Small intestine (tissue), 7 donors: Measurements from ENCODE around the gene UNC45B. TPM values are rescaled to one million over a fixed set of nuclear protein-coding genes. Genes with fewer than 3 reads are reported as not detected.
"Not testable (repeated sequence)": the region's sequence is repeated elsewhere in the genome, so short reads cannot be mapped to it uniquely, and the experiment has no call there.

Source experiments
- DNase-seq, 2 donors: peaks; one replicate each; pipeline versions ENCODE4 v3.0.0 to v3.0.0-alpha.2; 2013
- FAIRE-seq: peaks from 2 replicates; lab custom pipeline; 2012; peaks lifted over from hg19 to GRCh38; lab: Jason Lieb, UNC
- H3K27ac ChIP-seq, 3 donors: one replicate each; pipeline ENCODE4 v1.5.1; 2013; ENCODE audit warnings: low read length in 2 of 3, mild to moderate bottlenecking in 2 of 3, control low read depth in 1 of 3, inconsistent platforms in 1 of 3, low read depth in 1 of 3, moderate library complexity in 1 of 3
- H3K27me3 ChIP-seq, 3 donors: one replicate each; pipeline ENCODE4 v1.6.1; 2013; ENCODE audit warnings: low read length in 3 of 3, inconsistent platforms in 1 of 3; ENCODE audit not compliant: control insufficient read depth in 3 of 3, insufficient read depth in 3 of 3
- H3K36me3 ChIP-seq, 3 donors: one replicate each; pipeline ENCODE4 v1.6.1; 2013; ENCODE audit warnings: low read length in 3 of 3, inconsistent platforms in 1 of 3, low read depth in 1 of 3, mild to moderate bottlenecking in 1 of 3, moderate library complexity in 1 of 3; ENCODE audit not compliant: control insufficient read depth in 3 of 3, insufficient read depth in 2 of 3
- H3K4me1 ChIP-seq, 3 donors: one replicate each; pipeline ENCODE4 v1.6.1; 2013; ENCODE audit warnings: low read length in 2 of 3, inconsistent platforms in 1 of 3, low read depth in 1 of 3, mild to moderate bottlenecking in 1 of 3, moderate library complexity in 1 of 3; ENCODE audit not compliant: control insufficient read depth in 3 of 3, insufficient read depth in 2 of 3
- H3K4me3 ChIP-seq, 3 donors: one replicate each; pipeline ENCODE4 v1.5.1; 2013; ENCODE audit warnings: low read length in 3 of 3, control low read depth in 1 of 3, inconsistent platforms in 1 of 3, low read depth in 1 of 3, mild to moderate bottlenecking in 1 of 3, moderate library complexity in 1 of 3
- H3K9me3 ChIP-seq, 2 donors: one replicate each; pipeline ENCODE4 v1.6.1; 2013; ENCODE audit warnings: low read depth in 1 of 2, low read length in 1 of 2; ENCODE audit not compliant: control insufficient read depth in 2 of 2, insufficient read depth in 1 of 2
- WGBS, 3 donors: extraction: QIAGEN DNeasy Blood & Tissue Kit; methylation state at CpG; one replicate each; pipeline ENCODE4 v1.1.7; 2013; 5-methylcytosine and 5-hydroxymethylcytosine counted together
- polyA plus RNA-seq, 4 donors: library from polyadenylated mRNA; stranded (reverse) in 3 of 4; unstranded in 1 of 4; fragments of 200-250 nt in 3 of 4; fragments of 120-200 nt in 1 of 4; gene quantifications; one replicate each; pipeline versions ENCODE4 v1.2.1 to v1.2.3, GENCODE V29; 2013
- donor health status: healthy with polysubstance abuse.
- donor health status: control.
- donor health status: control.
- donor health status: Bipolar disorder and iron deficiency.
- donor health status: healthy.

The UNC45B gene
- polyA plus RNA-seq, 4 donors: 0.62 TPM; not detected in 3

GRCh38 chr17:35218915-35219314 is 71.3 kb downstream of the UNC45B start:
- 41 to 46% (median 41%) methylated on average over 2 of the region's 2 CpGs for WGBS, 3 donors
- no peak for FAIRE-seq
- Histone ChIP-seq H3K4me3 (no peak overlapping the region), H3K27me3 (no peaks in the 10 kb centered on the region), H3K27ac (peak overlapping the region in 1 of 3 donors; percentile 56), H3K9me3 (peaks cover 0 to 3% of the 10 kb centered on the region in 2 donors), H3K4me1 (peaks cover 0 to 3% (median 0%) of the 10 kb centered on the region in 3 donors), H3K36me3 (no peaks in the 10 kb centered on the region)
- DNase-seq: no peak

GRCh38 chr17:35222452-35222851 is 74.8 kb downstream of the UNC45B start:
- H3K4me1 ChIP-seq: no peaks in the 10 kb centered on the region
- H3K36me3 ChIP-seq: no peaks in the 10 kb centered on the region
- peaks cover 0 to 3% of the 10 kb centered on the region in 2 donors for H3K9me3 ChIP-seq
- DNase-seq (no peak), FAIRE-seq (no peak)
- 95 to 100% (median 97%) methylated on average over 2 of the region's 2 CpGs for WGBS, 3 donors
- H3K27ac ChIP-seq: no peak overlapping the region
- no peak overlapping the region for H3K4me3 ChIP-seq
- no peaks in the 10 kb centered on the region for H3K27me3 ChIP-seq

GRCh38 chr17:35224436-35224835 is 76.8 kb downstream of the UNC45B start:
- no peak overlapping the region for H3K4me3 ChIP-seq
- no peaks in the 10 kb centered on the region for H3K36me3 ChIP-seq
- FAIRE-seq (no peak), DNase-seq (no peak)
- H3K9me3 ChIP-seq: peaks cover 0 to 3% of the 10 kb centered on the region in 2 donors
- H3K4me1 ChIP-seq: no peaks in the 10 kb centered on the region
- H3K27ac ChIP-seq: no peak overlapping the region
- no peaks in the 10 kb centered on the region for H3K27me3 ChIP-seq
- 21 to 40% (median 26%) methylated on average over 1 of the region's 1 CpG for WGBS, 3 donors

GRCh38 chr17:35227546-35227945 is 79.9 kb downstream of the UNC45B start:
- Histone ChIP-seq H3K36me3 (no peaks in the 10 kb centered on the region), H3K4me1 (no peaks in the 10 kb centered on the region), H3K27me3 (no peaks in the 10 kb centered on the region), H3K4me3 (no peak overlapping the region), H3K9me3 (no peaks in the 10 kb centered on the region), H3K27ac (no peak overlapping the region)
- DNase-seq: no peak
- no peak for FAIRE-seq
- 88 to 96% (median 92%) methylated on average over 2 of the region's 2 CpGs for WGBS, 3 donors

- WGBS, 3 donors: 81 to 87% (median 84%) methylated on average over 1 of the region's 1 CpG
- no peaks in the 10 kb centered on the region for H3K27me3 ChIP-seq
- no peaks in the 10 kb centered on the region for H3K4me1 ChIP-seq
- H3K36me3 ChIP-seq: no peaks in the 10 kb centered on the region
- H3K27ac ChIP-seq: no peak overlapping the region
- no peaks in the 10 kb centered on the region for H3K9me3 ChIP-seq
- DNase-seq (no peak), FAIRE-seq (no peak)
- H3K4me3 ChIP-seq: no peak overlapping the region
These were observed 82.0 kb downstream of the UNC45B start for GRCh38 chr17:35229638-35230037.

GRCh38 chr17:35234315-35234714 is 86.7 kb downstream of the UNC45B start:
- not testable (repeated sequence) for H3K27me3 ChIP-seq, H3K27ac ChIP-seq, FAIRE-seq, DNase-seq, H3K4me1 ChIP-seq, H3K4me3 ChIP-seq, H3K9me3 ChIP-seq, H3K36me3 ChIP-seq
- WGBS, 3 donors: 84 to 88% (median 87%) methylated on average over 4 of the region's 4 CpGs

- no peak for FAIRE-seq
- no peak for DNase-seq
- WGBS, 3 donors: 90 to 96% (median 92%) methylated on average over 3 of the region's 3 CpGs
- Histone ChIP-seq H3K27me3 (no peaks in the 10 kb centered on the region), H3K4me1 (no peaks in the 10 kb centered on the region), H3K9me3 (no peaks in the 10 kb centered on the region), H3K36me3 (no peaks in the 10 kb centered on the region), H3K4me3 (no peak overlapping the region), H3K27ac (no peak overlapping the region)
These were observed 87.7 kb downstream of the UNC45B start for GRCh38 chr17:35235289-35235688.

GRCh38 chr17:35235917-35236316 is 88.3 kb downstream of the UNC45B start:
- Histone ChIP-seq H3K36me3 (no peaks in the 10 kb centered on the region), H3K9me3 (no peaks in the 10 kb centered on the region), H3K4me3 (no peak overlapping the region), H3K4me1 (no peaks in the 10 kb centered on the region), H3K27me3 (no peaks in the 10 kb centered on the region), H3K27ac (no peak overlapping the region)
- FAIRE-seq (no peak), DNase-seq (no peak)
- 41 to 49% (median 43%) methylated on average over 2 of the region's 2 CpGs for WGBS, 3 donors

GRCh38 chr17:35236821-35237220 is 89.2 kb downstream of the UNC45B start:
- no peaks in the 10 kb centered on the region for H3K36me3 ChIP-seq
- no peak overlapping the region for H3K27ac ChIP-seq
- H3K4me1 ChIP-seq: peaks cover 0 to 3% (median 0%) of the 10 kb centered on the region in 3 donors
- FAIRE-seq (no peak), DNase-seq (no peak)
- no peaks in the 10 kb centered on the region for H3K27me3 ChIP-seq
- WGBS, 3 donors: 73 to 91% (median 80%) methylated on average over 5 of the region's 5 CpGs
- H3K9me3 ChIP-seq: no peaks in the 10 kb centered on the region
- no peak overlapping the region for H3K4me3 ChIP-seq
